GM23338 (cell line): ENCODE data around the gene FHIT. TPM values are rescaled to one million over a fixed set of nuclear protein-coding genes. Genes with fewer than 3 reads are reported as not detected.
A peak's percentile ranks its signal among the peaks of the same experiment; 100 is the strongest.

Source experiments
- ATAC-seq: fragments of 200-7000 bp; cut with Tn5 transposase; 3 replicates; pipeline ENCODE4 v1.9.1; 2020
- DNase-seq: peaks from one replicate; pipeline ENCODE4 v3.0.0-alpha.2; 2015; ENCODE audit warnings: low spot score
- H2AFZ ChIP-seq: fragments of 200-600 bp; sonication (generic); 2 replicates; pipeline ENCODE4 v1.8.0; 2016; ENCODE audit warnings: antibody characterized with exemption, mild to moderate bottlenecking, moderate library complexity
- H3F3A ChIP-seq: fragments of 200-600 bp; sonication (generic); replicated peaks from 2 replicates; pipeline ENCODE4 v1.8.0; 2017; ENCODE audit warnings: antibody characterized with exemption, mixed run types, low read depth
- H3K27ac ChIP-seq: fragments of 200-600 bp; sonication (generic); 2 replicates; pipeline ENCODE4 v1.6.1; 2016; ENCODE audit warnings: low read depth
- H3K27me3 ChIP-seq: fragments of 200-600 bp; sonication (generic); 2 replicates; pipeline ENCODE4 v1.8.0; 2016; ENCODE audit warnings: mild to moderate bottlenecking, mixed run types, moderate library complexity; ENCODE audit not compliant: insufficient read depth
- H3K36me3 ChIP-seq: fragments of 200-600 bp; sonication (generic); 2 replicates; pipeline ENCODE4 v1.8.0; 2016; ENCODE audit warnings: mild to moderate bottlenecking; ENCODE audit not compliant: insufficient read depth
- H3K4me1 ChIP-seq: fragments of 200-600 bp; sonication (generic); 2 replicates; pipeline ENCODE4 v1.8.0; 2016; ENCODE audit warnings: mild to moderate bottlenecking, moderate library complexity; ENCODE audit not compliant: insufficient read depth
- H3K4me2 ChIP-seq: fragments of 200-600 bp; sonication (generic); 2 replicates; pipeline ENCODE4 v1.7.1; 2017; ENCODE audit warnings: mixed run types
- H3K4me3 ChIP-seq: fragments of 200-600 bp; sonication (generic); 2 replicates; pipeline ENCODE4 v1.6.1; 2016; ENCODE audit warnings: mixed run types
- H3K79me2 ChIP-seq: fragments of 200-600 bp; sonication (generic); replicated peaks from 2 replicates; pipeline ENCODE4 v1.8.0; 2017; ENCODE audit warnings: mild to moderate bottlenecking; ENCODE audit not compliant: insufficient read depth
- H3K9me2 ChIP-seq: fragments of 200-600 bp; sonication (generic); 2 replicates; pipeline ENCODE4 v1.8.0; 2017; ENCODE audit not compliant: insufficient read depth
- H4K20me1 ChIP-seq: fragments of 200-600 bp; sonication (generic); replicated peaks from 2 replicates; pipeline ENCODE4 v1.8.0; 2017; ENCODE audit warnings: mild to moderate bottlenecking; ENCODE audit not compliant: insufficient read depth
- H3K27ac Mint-ChIP-seq: 2 replicates; pipeline ENCODE4 v1.8.0; 2020; ENCODE audit warnings: inconsistent platforms, mild to moderate bottlenecking, moderate library complexity, mixed read lengths
- H3K27me3 Mint-ChIP-seq: 3 replicates; pipeline ENCODE4 v1.8.0; 2022; ENCODE audit warnings: low read depth, mild to moderate bottlenecking, moderate library complexity, mixed read lengths, inconsistent platforms; ENCODE audit not compliant: insufficient read depth, poor library complexity
- H3K36me3 Mint-ChIP-seq: 3 replicates; pipeline ENCODE4 v1.8.0; 2021; ENCODE audit warnings: low read depth, mild to moderate bottlenecking, inconsistent platforms, moderate library complexity, mixed read lengths
- H3K4me1 Mint-ChIP-seq: 3 replicates; pipeline ENCODE4 v1.8.0; 2020; ENCODE audit warnings: mild to moderate bottlenecking, inconsistent platforms, mixed read lengths
- H3K4me3 Mint-ChIP-seq: 3 replicates; pipeline ENCODE4 v1.8.0; 2021; ENCODE audit warnings: moderate library complexity, mild to moderate bottlenecking, inconsistent platforms, mixed read lengths
- H3K9me3 Mint-ChIP-seq: 3 replicates; pipeline ENCODE4 v1.8.0; 2020; ENCODE audit warnings: moderate library complexity, mild to moderate bottlenecking, inconsistent platforms, mixed read lengths
- EZH2 ChIP-seq: fragments of 200-600 bp; sonication (generic); IDR thresholded peaks from one replicate; pipeline ENCODE4 v1.8.0; 2017; ENCODE audit warnings: antibody characterized with exemption, mild to moderate bottlenecking, low read depth; ENCODE audit not compliant: unreplicated experiment
- EZH2phosphoT487 ChIP-seq: fragments of 200-600 bp; sonication (generic); IDR thresholded peaks from one replicate; pipeline ENCODE4 v1.8.1; 2018; ENCODE audit warnings: antibody characterized with exemption; ENCODE audit not compliant: unreplicated experiment
- NANOG ChIP-seq: IDR thresholded peaks from 2 replicates; pipeline ENCODE4 v1.6.1; 2016; ENCODE audit warnings: antibody characterized with exemption, borderline replicate concordance
- POLR2AphosphoS5 ChIP-seq: IDR thresholded peaks from 2 replicates; pipeline ENCODE4 v1.6.1; 2016; ENCODE audit warnings: antibody characterized with exemption, low read depth
- STAT1 ChIP-seq: IDR thresholded peaks from one replicate; pipeline ENCODE4 v1.6.1; 2016; ENCODE audit warnings: antibody characterized with exemption; ENCODE audit not compliant: unreplicated experiment
- ZNF114 ChIP-seq: fragments of 250-450 bp; sonication (Bioruptor Pico); IDR thresholded peaks from 2 replicates; pipeline ENCODE4 v1.5.0; 2020; ENCODE audit warnings: mild to moderate bottlenecking, moderate library complexity
- ZNF331 ChIP-seq: fragments of 250-450 bp; sonication (Bioruptor Pico); IDR thresholded peaks from 2 replicates; pipeline ENCODE4 v1.5.0; 2020; ENCODE audit warnings: low read depth, mild to moderate bottlenecking, moderate library complexity
- polyA plus RNA-seq: library from polyadenylated mRNA; unstranded; fragments of >200 nt; fragmentation: Nextera tagmentation; extraction: Ambion mirVana; gene quantifications from 2 replicates; pipeline ENCODE4 v1.2.1, GENCODE V29; 2016
- total RNA-seq: library from RNA; depleted of rRNA; stranded (reverse); fragments of >200 nt; shearing (Covaris generic); gene quantifications from 2 replicates; pipeline ENCODE4 v1.2.3, GENCODE V29; 2014
- TF ChIP-seq, protein P1 (sequence below): IDR thresholded peaks from one replicate; pipeline ENCODE4 v1.6.1; 2018; ENCODE audit warnings: antibody characterized with exemption; ENCODE audit not compliant: unreplicated experiment
- TF ChIP-seq, protein P2 (sequence below), 2 experiments: fragments of 200-600 bp in 1 of 2; sonication (generic) in 1 of 2; conservative IDR thresholded peaks; 2 replicates each; pipeline versions ENCODE4 v1.5.1 to v1.6.1; 2016 to 2017; ENCODE audit warnings: antibody characterized with exemption in 2 of 2, low read depth in 2 of 2, mild to moderate bottlenecking in 2 of 2, moderate library complexity in 1 of 2

The FHIT gene
- total and polyA plus RNA-seq, 2 experiments from 2014 or later: 3.0 to 8.3 TPM

- Mint-ChIP-seq H3K27ac (no peak overlapping the region), H3K4me1 (peaks cover 42% of the 10 kb centered on the region), H3K27me3 (peaks cover 14% of the 10 kb centered on the region), H3K4me3 (no peak overlapping the region), H3K36me3 (peaks cover 4% of the 10 kb centered on the region; the same call in 1 of the 3 replicates), H3K9me3 (peaks cover 2% of the 10 kb centered on the region; the same call in 1 of the 3 replicates)
- no peak for ATAC-seq
- Histone ChIP-seq H3K79me2 (no peaks in the 10 kb centered on the region), H3K27me3 (no peaks in the 10 kb centered on the region), H3F3A (no peaks in the 10 kb centered on the region), H3K27ac (no peak overlapping the region), H3K4me1 (peaks cover 41% of the 10 kb centered on the region), H3K36me3 (no peaks in the 10 kb centered on the region), H3K9me2 (no peaks in the 10 kb centered on the region), H2AFZ (no peak overlapping the region), H3K4me2 (no peak overlapping the region), H3K4me3 (no peak overlapping the region), H4K20me1 (no peaks in the 10 kb centered on the region)
- DNase-seq: no peak
- TF ChIP-seq ZNF114 (CRISPR knock-in tag): no peak
- TF ChIP-seq, protein P1, sequence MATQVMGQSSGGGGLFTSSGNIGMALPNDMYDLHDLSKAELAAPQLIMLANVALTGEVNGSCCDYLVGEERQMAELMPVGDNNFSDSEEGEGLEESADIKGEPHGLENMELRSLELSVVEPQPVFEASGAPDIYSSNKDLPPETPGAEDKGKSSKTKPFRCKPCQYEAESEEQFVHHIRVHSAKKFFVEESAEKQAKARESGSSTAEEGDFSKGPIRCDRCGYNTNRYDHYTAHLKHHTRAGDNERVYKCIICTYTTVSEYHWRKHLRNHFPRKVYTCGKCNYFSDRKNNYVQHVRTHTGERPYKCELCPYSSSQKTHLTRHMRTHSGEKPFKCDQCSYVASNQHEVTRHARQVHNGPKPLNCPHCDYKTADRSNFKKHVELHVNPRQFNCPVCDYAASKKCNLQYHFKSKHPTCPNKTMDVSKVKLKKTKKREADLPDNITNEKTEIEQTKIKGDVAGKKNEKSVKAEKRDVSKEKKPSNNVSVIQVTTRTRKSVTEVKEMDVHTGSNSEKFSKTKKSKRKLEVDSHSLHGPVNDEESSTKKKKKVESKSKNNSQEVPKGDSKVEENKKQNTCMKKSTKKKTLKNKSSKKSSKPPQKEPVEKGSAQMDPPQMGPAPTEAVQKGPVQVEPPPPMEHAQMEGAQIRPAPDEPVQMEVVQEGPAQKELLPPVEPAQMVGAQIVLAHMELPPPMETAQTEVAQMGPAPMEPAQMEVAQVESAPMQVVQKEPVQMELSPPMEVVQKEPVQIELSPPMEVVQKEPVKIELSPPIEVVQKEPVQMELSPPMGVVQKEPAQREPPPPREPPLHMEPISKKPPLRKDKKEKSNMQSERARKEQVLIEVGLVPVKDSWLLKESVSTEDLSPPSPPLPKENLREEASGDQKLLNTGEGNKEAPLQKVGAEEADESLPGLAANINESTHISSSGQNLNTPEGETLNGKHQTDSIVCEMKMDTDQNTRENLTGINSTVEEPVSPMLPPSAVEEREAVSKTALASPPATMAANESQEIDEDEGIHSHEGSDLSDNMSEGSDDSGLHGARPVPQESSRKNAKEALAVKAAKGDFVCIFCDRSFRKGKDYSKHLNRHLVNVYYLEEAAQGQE: no peak
- TF ChIP-seq POLR2AphosphoS5: no peak
Observed at GRCh38 chr3:59816312-59816711, 1434.9 kb downstream of the FHIT start.

DNA sequence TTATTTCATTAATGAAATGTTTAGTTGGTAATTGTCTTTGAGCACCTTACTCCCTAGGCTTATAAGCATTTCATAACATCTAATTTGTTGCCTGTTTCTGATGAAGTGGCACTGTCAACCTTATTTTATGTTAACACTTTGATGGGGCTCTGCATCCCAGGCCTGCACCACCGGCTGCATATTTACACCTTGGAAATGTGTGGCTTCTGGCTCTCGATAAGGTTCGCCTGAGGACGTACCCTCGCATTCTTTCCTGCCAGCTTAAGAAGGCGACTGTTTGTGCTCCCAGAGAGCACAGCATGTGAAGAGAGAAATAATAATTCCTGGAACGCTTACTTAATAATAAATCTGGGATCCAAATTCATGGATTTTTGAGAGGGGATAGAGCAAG is 1438.1 kb downstream of the FHIT start:
- H3K79me2 ChIP-seq: no peaks in the 10 kb centered on the region
- Mint-ChIP-seq H3K9me3 (0 out of 3 replicates have a peak, but pooled peaks cover 2% of the 10 kb centered on the region), H3K4me1 (peaks cover 51% of the 10 kb centered on the region), H3K36me3 (peaks cover 4% of the 10 kb centered on the region; the same call in 1 of the 3 replicates), H3K27ac (no peak overlapping the region), H3K4me3 (peak overlapping the region; percentile 32; the same call in 1 of the 3 replicates), H3K27me3 (peaks cover 16% of the 10 kb centered on the region)
- H4K20me1 ChIP-seq: no peaks in the 10 kb centered on the region
- peaks cover 36% of the 10 kb centered on the region for H3K4me1 ChIP-seq
- ATAC-seq (peak; percentile 70), DNase-seq (peak; percentile 47)
- H3K4me3 ChIP-seq: no peak overlapping the region; the same call in 1 of the 2 replicates
- no peaks in the 10 kb centered on the region for H3K27me3 ChIP-seq
- H3K4me2 ChIP-seq: peak overlapping the region; percentile 42
- H2AFZ ChIP-seq: peak overlapping the region; percentile 30; the same call in 1 of the 2 replicates
- no peak overlapping the region for H3K27ac ChIP-seq
- 0 out of 2 replicates have a peak, but pooled peaks cover 8% of the 10 kb centered on the region for H3K9me2 ChIP-seq
- no peaks in the 10 kb centered on the region for H3F3A ChIP-seq
- no peaks in the 10 kb centered on the region for H3K36me3 ChIP-seq
- TF ChIP-seq NANOG (no peak), POLR2AphosphoS5 (no peak), EZH2phosphoT487 (no peak), STAT1 (no peak), EZH2 (no peak), ZNF331 (CRISPR knock-in tag) (no peak)
- TF ChIP-seq, protein P2, sequence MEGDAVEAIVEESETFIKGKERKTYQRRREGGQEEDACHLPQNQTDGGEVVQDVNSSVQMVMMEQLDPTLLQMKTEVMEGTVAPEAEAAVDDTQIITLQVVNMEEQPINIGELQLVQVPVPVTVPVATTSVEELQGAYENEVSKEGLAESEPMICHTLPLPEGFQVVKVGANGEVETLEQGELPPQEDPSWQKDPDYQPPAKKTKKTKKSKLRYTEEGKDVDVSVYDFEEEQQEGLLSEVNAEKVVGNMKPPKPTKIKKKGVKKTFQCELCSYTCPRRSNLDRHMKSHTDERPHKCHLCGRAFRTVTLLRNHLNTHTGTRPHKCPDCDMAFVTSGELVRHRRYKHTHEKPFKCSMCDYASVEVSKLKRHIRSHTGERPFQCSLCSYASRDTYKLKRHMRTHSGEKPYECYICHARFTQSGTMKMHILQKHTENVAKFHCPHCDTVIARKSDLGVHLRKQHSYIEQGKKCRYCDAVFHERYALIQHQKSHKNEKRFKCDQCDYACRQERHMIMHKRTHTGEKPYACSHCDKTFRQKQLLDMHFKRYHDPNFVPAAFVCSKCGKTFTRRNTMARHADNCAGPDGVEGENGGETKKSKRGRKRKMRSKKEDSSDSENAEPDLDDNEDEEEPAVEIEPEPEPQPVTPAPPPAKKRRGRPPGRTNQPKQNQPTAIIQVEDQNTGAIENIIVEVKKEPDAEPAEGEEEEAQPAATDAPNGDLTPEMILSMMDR (conservative IDR thresholded peaks at IDR 0.05; ENCODE audit: low read depth in 2 of 2): no peak
- TF ChIP-seq, protein P1: no peak
